GM19395 (cell line): ENCODE results near the gene RNF31.

ENCODE experiments used
- ATAC-seq: cut with Tn5 transposase; IDR thresholded peaks from one replicate; pipeline ENCODE4 v1.9.1; 2021; ENCODE audit warnings: mild to moderate bottlenecking, moderate library complexity; ENCODE audit not compliant: unreplicated experiment

RNF31 gene

GRCh38 chr14:24159777-24160498 is 12.6 kb downstream of the RNF31 start:
- ATAC-seq = no peak

GRCh38 chr14:24160499-24160849 is 13.2 kb downstream of the RNF31 start:
- ATAC-seq = peak; percentile 6

- peak; percentile 86 for ATAC-seq
Observed at GRCh38 chr14:24160850-24161804, 13.8 kb downstream of the RNF31 start, which contains the start of gene IRF9. TSS of gene IRF9 (plus strand) at chr14:24161265. CDS start at chr14:24162145, 880 bp downstream.

GRCh38 chr14:24162093-24162492 is 14.8 kb downstream of the RNF31 start:
- ATAC-seq = no peak

- no peak for ATAC-seq
Observed at GRCh38 chr14:24164518-24164991, 17.3 kb downstream of the RNF31 start.

GRCh38 chr14:24165785-24166184 is 18.5 kb downstream of the RNF31 start:
- ATAC-seq = no peak

- no peak for ATAC-seq
Observed at GRCh38 chr14:24167469-24168114, 20.3 kb downstream of the RNF31 start.

- ATAC-seq = peak; percentile 83
Observed at GRCh38 chr14:24171422-24172260, 24.3 kb downstream of the RNF31 start, which contains the start of gene REC8. TSS of gene REC8 (plus strand) at chr14:24172080. CDS start at chr14:24172553, 473 bp downstream.

GRCh38 chr14:24172261-24172860 is 25.1 kb downstream of the RNF31 start:
- ATAC-seq = peak; percentile 23

GRCh38 chr14:24172871-24173281 is 25.6 kb downstream of the RNF31 start:
- ATAC-seq = no peak

- ATAC-seq = no peak
Observed at GRCh38 chr14:24176599-24176998, 29.3 kb downstream of the RNF31 start.

- ATAC-seq = no peak
Observed at GRCh38 chr14:24177041-24177825, 29.9 kb downstream of the RNF31 start.

- no peak for ATAC-seq
Observed at GRCh38 chr14:24177891-24178290, 30.6 kb downstream of the RNF31 start.

- ATAC-seq = no peak
Observed at GRCh38 chr14:24178399-24179178, 31.3 kb downstream of the RNF31 start.

GRCh38 chr14:24179294-24179960 is 32.1 kb downstream of the RNF31 start:
- ATAC-seq = no peak

- no peak for ATAC-seq
Observed at GRCh38 chr14:24179961-24180796, 32.9 kb downstream of the RNF31 start.
